Islet precursor cell (in vitro differentiated cells): ENCODE data around the gene COL4A2.

Experiments
- DNase-seq: peaks from one replicate; pipeline ENCODE4 v3.0.0-alpha.2; 2018

COL4A2 gene

GRCh38 chr13:110272651-110273050 lies 34.4 kb upstream of the COL4A2 start:
- DNase-seq, result peak; percentile 12

GRCh38 chr13:110273254-110273653 lies 33.8 kb upstream of the COL4A2 start:
- DNase-seq, result no peak

GRCh38 chr13:110274687-110275086 lies 32.4 kb upstream of the COL4A2 start:
- no peak for DNase-seq

GRCh38 chr13:110275931-110276552 lies 31.0 kb upstream of the COL4A2 start:
- DNase-seq, result no peak

GRCh38 chr13:110276553-110276950 lies 30.5 kb upstream of the COL4A2 start:
- DNase-seq, result no peak

GRCh38 chr13:110277357-110277975 lies 29.6 kb upstream of the COL4A2 start:
- no peak for DNase-seq

- DNase-seq, result peak; percentile 23
Observed at GRCh38 chr13:110278859-110279258, 28.2 kb upstream of the COL4A2 start.

GRCh38 chr13:110279684-110280083 lies 27.4 kb upstream of the COL4A2 start:
- peak; percentile 27 for DNase-seq

- DNase-seq, result no peak
Observed at GRCh38 chr13:110280231-110280813, 26.8 kb upstream of the COL4A2 start.

- DNase-seq, result no peak
Observed at GRCh38 chr13:110280985-110281688, 25.9 kb upstream of the COL4A2 start.

- no peak for DNase-seq
Observed at GRCh38 chr13:110281736-110282135, 25.3 kb upstream of the COL4A2 start.

GRCh38 chr13:110282316-110282841 lies 24.7 kb upstream of the COL4A2 start:
- DNase-seq, result no peak

- DNase-seq, result no peak
Observed at GRCh38 chr13:110283736-110284517, 23.2 kb upstream of the COL4A2 start.

GRCh38 chr13:110284779-110285484 lies 22.2 kb upstream of the COL4A2 start:
- no peak for DNase-seq

- DNase-seq, result no peak
Observed at GRCh38 chr13:110285991-110286832, 20.9 kb upstream of the COL4A2 start.

GRCh38 chr13:110286833-110287819 lies 20.0 kb upstream of the COL4A2 start:
- no peak for DNase-seq

GRCh38 chr13:110289174-110289573 lies 17.9 kb upstream of the COL4A2 start:
- no peak for DNase-seq

- no peak for DNase-seq
Observed at GRCh38 chr13:110289661-110290060, 17.4 kb upstream of the COL4A2 start.

GRCh38 chr13:110290153-110290552 lies 16.9 kb upstream of the COL4A2 start:
- DNase-seq, result no peak

- no peak for DNase-seq
Observed at GRCh38 chr13:110290826-110291225, 16.3 kb upstream of the COL4A2 start.
